SK-N-SH (cell line): ENCODE data around the gene ANK3. TPM values are rescaled to one million over a fixed set of nuclear protein-coding genes. Genes with fewer than 3 reads are reported as not detected.

Experiments
- CTCF ChIA-PET: fragments of 300-600, 350-600 bp; formaldehyde crosslinking; extraction: SDS; loops from one replicate; lab custom pipeline; 2021; lab: Yijun Ruan, JAX
- POLR2A ChIA-PET: fragments of 350-600 bp; sonication (Branson Sonifier 250); formaldehyde crosslinking; extraction: SDS; loops from one replicate; lab custom pipeline; 2020; ENCODE audit warnings: antibody characterized with exemption, inconsistent platforms; lab: Yijun Ruan, JAX
- DNase-seq: peaks from one replicate; pipeline ENCODE4 v3.0.0; 2012
- H2AFZ ChIP-seq: fragments of 200-600 bp; sonication (generic); 2 replicates; pipeline ENCODE4 v1.8.1; 2016; ENCODE audit warnings: antibody characterized with exemption, mild to moderate bottlenecking, low read depth
- H3F3A ChIP-seq: fragments of 200-600 bp; sonication (generic); replicated peaks from 2 replicates; pipeline ENCODE3; 2016; ENCODE audit warnings: antibody characterized with exemption, mild to moderate bottlenecking; ENCODE audit not compliant: insufficient read depth
- H3K27ac ChIP-seq, 2 experiments: fragments of 200-500 bp in 1 of 2; fragments of 200-600 bp in 1 of 2; sonication (Bioruptor generic) in 1 of 2; sonication (generic), shearing (Covaris generic) in 1 of 2; 2 replicates each; pipeline versions ENCODE4 v1.5.1 to v1.6.1; 2014 to 2016; ENCODE audit warnings: low read depth in 2 of 2, inconsistent platforms in 1 of 2, low read length in 1 of 2, mild to moderate bottlenecking in 1 of 2, mixed read lengths in 1 of 2
- H3K27me3 ChIP-seq: fragments of 200-600 bp; sonication (generic), shearing (Covaris generic); 2 replicates; pipeline ENCODE4 v1.6.1; 2016; ENCODE audit warnings: mixed run types; ENCODE audit not compliant: insufficient read depth
- H3K36me3 ChIP-seq, 2 experiments: fragments of 200-500 bp in 1 of 2; fragments of 200-600 bp in 1 of 2; sonication (Bioruptor generic) in 1 of 2; sonication (generic) in 1 of 2; replicated peaks in 1 of 2; 2 replicates each; pipeline versions ENCODE3 to v1.5.1; 2014 to 2016; ENCODE audit warnings: low read length in 1 of 2, mild to moderate bottlenecking in 1 of 2; ENCODE audit not compliant: insufficient read depth in 2 of 2, control insufficient read depth in 1 of 2
- H3K4me1 ChIP-seq, 2 experiments: fragments of 200-500 bp in 1 of 2; fragments of 200-600 bp in 1 of 2; sonication (Bioruptor generic) in 1 of 2; sonication (generic), shearing (Covaris generic) in 1 of 2; 2 replicates each; pipeline versions ENCODE4 v1.5.1 to v1.6.1; 2014 to 2016; ENCODE audit warnings: low read depth in 1 of 2, low read length in 1 of 2, mixed run types in 1 of 2; ENCODE audit not compliant: insufficient read depth in 2 of 2, control insufficient read depth in 1 of 2
- H3K4me2 ChIP-seq: fragments of 200-600 bp; sonication (generic), shearing (Covaris generic); 2 replicates; pipeline ENCODE4 v1.6.1; 2017; ENCODE audit warnings: mixed run types
- H3K4me3 ChIP-seq, 2 experiments: fragments of 200-500 bp in 1 of 2; fragments of 200-600 bp in 1 of 2; sonication (Bioruptor generic) in 1 of 2; sonication (generic), shearing (Covaris generic) in 1 of 2; 2 replicates each; pipeline versions ENCODE4 v1.5.1 to v1.8.1; 2014 to 2016; ENCODE audit warnings: low read depth in 2 of 2, inconsistent platforms in 1 of 2, low read length in 1 of 2, mild to moderate bottlenecking in 1 of 2, mixed read lengths in 1 of 2, moderate library complexity in 1 of 2
- H3K79me2 ChIP-seq: fragments of 200-600 bp; sonication (generic); 2 replicates; pipeline ENCODE4 v1.8.1; 2017; ENCODE audit warnings: mild to moderate bottlenecking; ENCODE audit not compliant: insufficient read depth
- H3K9ac ChIP-seq: fragments of 200-600 bp; sonication (generic); 2 replicates; pipeline ENCODE4 v1.6.1; 2017; ENCODE audit warnings: mixed run types
- H3K9me2 ChIP-seq: fragments of 200-600 bp; sonication (generic); 2 replicates; pipeline ENCODE4 v1.6.1; 2017; ENCODE audit warnings: mixed run types
- H3K9me3 ChIP-seq: fragments of 200-600 bp; sonication (generic); 2 replicates; pipeline ENCODE4 v1.6.1; 2017; ENCODE audit warnings: mixed run types, mild to moderate bottlenecking, moderate library complexity
- H4K20me1 ChIP-seq: fragments of 200-600 bp; sonication (generic); 2 replicates; pipeline ENCODE4 v1.6.1; 2017; ENCODE audit warnings: mild to moderate bottlenecking, mixed run types; ENCODE audit not compliant: insufficient read depth
- CHD2 ChIP-seq: fragments of 150-350 bp; IDR thresholded peaks from 2 replicates; pipeline ENCODE4 v1.6.1; 2018; ENCODE audit warnings: low read length; ENCODE audit not compliant: partially characterized antibody
- EP300 ChIP-seq, 2 experiments: IDR thresholded peaks; 2 replicates each; pipeline versions ENCODE4 v1.4.0 to v1.6.1; 2012; ENCODE audit warnings: borderline replicate concordance in 1 of 2, low read depth in 1 of 2, low read length in 1 of 2
- EZH2phosphoT487 ChIP-seq: fragments of 200-600 bp; sonication (generic); IDR thresholded peaks from 2 replicates; pipeline ENCODE4 v1.6.1; 2017; ENCODE audit warnings: low read depth, mixed run types, mild to moderate bottlenecking, antibody characterized with exemption, moderate library complexity, borderline replicate concordance
- GATA2 ChIP-seq: sonication (generic); formaldehyde crosslinking; IDR thresholded peaks from 2 replicates; pipeline ENCODE4 v1.5.0; 2020; ENCODE audit warnings: mild to moderate bottlenecking, missing genetic modification reagents
- JUND ChIP-seq: IDR thresholded peaks from 2 replicates; pipeline ENCODE4 v1.4.0; 2012
- MEF2A ChIP-seq: IDR thresholded peaks from 2 replicates; pipeline ENCODE4 v1.4.0; 2012; ENCODE audit warnings: low read depth, borderline replicate concordance
- MXI1 ChIP-seq: IDR thresholded peaks from 2 replicates; pipeline ENCODE4 v1.6.1; 2012; ENCODE audit warnings: mild to moderate bottlenecking, low read depth, low read length, improper control_type of control experiment
- NRF1 ChIP-seq: IDR thresholded peaks from 2 replicates; pipeline ENCODE4 v1.6.1; 2012; ENCODE audit warnings: low read depth, mild to moderate bottlenecking, low read length
- RAD21 ChIP-seq: IDR thresholded peaks from 2 replicates; pipeline ENCODE4 v1.6.1; 2012; ENCODE audit warnings: mild to moderate bottlenecking, low read length
- RCOR1 ChIP-seq: fragments of 150-350 bp; IDR thresholded peaks from 2 replicates; pipeline ENCODE4 v1.6.1; 2017; ENCODE audit warnings: antibody characterized with exemption, low read length
- RXRA ChIP-seq: IDR thresholded peaks from 2 replicates; pipeline ENCODE4 v1.4.0; 2012; ENCODE audit warnings: low read depth, mild to moderate bottlenecking, borderline replicate concordance
- SMC3 ChIP-seq: IDR thresholded peaks from 2 replicates; pipeline ENCODE4 v1.6.1; 2012; ENCODE audit warnings: low read depth, low read length, improper control_type of control experiment
- TAF1 ChIP-seq: IDR thresholded peaks from 2 replicates; pipeline ENCODE4 v1.6.1; 2012; ENCODE audit warnings: low read depth, mild to moderate bottlenecking, low read length, moderate library complexity, borderline replicate concordance
- TEAD4 ChIP-seq: IDR thresholded peaks from 2 replicates; pipeline ENCODE4 v1.4.0; 2012; ENCODE audit warnings: mild to moderate bottlenecking, borderline replicate concordance; ENCODE audit not compliant: insufficient read depth
- USF2 ChIP-seq: fragments of 150-350 bp; IDR thresholded peaks from 2 replicates; pipeline ENCODE4 v1.6.1; 2017; ENCODE audit warnings: antibody characterized with exemption, low read length, low read depth, borderline replicate concordance
- YY1 ChIP-seq: IDR thresholded peaks from 2 replicates; pipeline ENCODE4 v1.4.0; 2012; ENCODE audit warnings: low read depth, mild to moderate bottlenecking
- WGBS: methylation state at CpG from one replicate; pipeline ENCODE4 v1.1.6; 2017; ENCODE audit warnings: low lambda C conversion rate; 5-methylcytosine and 5-hydroxymethylcytosine counted together
- polyA plus RNA-seq, 3 experiments: library from polyadenylated mRNA; depleted of rRNA; stranded (reverse); fragments of >200 nt; gene quantifications; 2 replicates each; pipeline ENCODE4 v1.2.3, GENCODE V29; 2012
- TF ChIP-seq, protein P1 (sequence below): IDR thresholded peaks from 2 replicates; pipeline ENCODE4; 2012
- TF ChIP-seq, protein P2 (sequence below): fragments of 200-600 bp; sonication (generic); IDR thresholded peaks from 2 replicates; pipeline ENCODE4 v1.6.1; 2017; ENCODE audit warnings: antibody characterized with exemption, mild to moderate bottlenecking, moderate library complexity
- TF ChIP-seq, protein P3 (sequence below): IDR thresholded peaks from 2 replicates; pipeline ENCODE4 v1.6.1; 2012; ENCODE audit warnings: mild to moderate bottlenecking, low read depth, low read length, moderate library complexity

ANK3 gene
- polyA plus RNA-seq, 1 of the 3 experiments (the other 2 are of a cell fraction), result 10.0 TPM

- H3K79me2 ChIP-seq, result no peaks in the 10 kb centered on the region
- POLR2A ChIA-PET, result no interaction called here
- no peaks in the 10 kb centered on the region for H3K36me3 ChIP-seq
- WGBS, result 71% methylated on average over 5 of the region's 5 CpGs
- no peak overlapping the region for H2AFZ ChIP-seq
- no peak for DNase-seq
- H3K9ac ChIP-seq, result no peak overlapping the region
- peak overlapping the region; percentile 11 to 34; a peak in 3 of 4 replicates for H3K27ac ChIP-seq
- peaks cover 44% of the 10 kb centered on the region for H3F3A ChIP-seq
- H3K4me2 ChIP-seq, result no peak overlapping the region
- H4K20me1 ChIP-seq, result no peaks in the 10 kb centered on the region
- H3K9me2 ChIP-seq, result no peaks in the 10 kb centered on the region
- no peak overlapping the region for H3K4me3 ChIP-seq
- no peaks in the 10 kb centered on the region for H3K27me3 ChIP-seq
- H3K4me1 ChIP-seq, result peaks cover 28 to 40% of the 10 kb centered on the region in 2 experiments
- TF ChIP-seq EP300 (IDR thresholded peaks at IDR 0.05; ENCODE audit: borderline replicate concordance in 1 of 2, low read depth in 1 of 2, low read length in 1 of 2) (peak in 1 of 2 experiments; percentile 62; a peak in 2 of 4 replicates), TAF1 (no peak), RCOR1 (peak; percentile 44; the same call in 1 of the 2 replicates)
- CTCF ChIA-PET, result no interaction called here
- no peaks in the 10 kb centered on the region for H3K9me3 ChIP-seq
These were observed 31.6 kb upstream of the ANK3 start for GRCh38 chr10:60420991-60421894.

DNA sequence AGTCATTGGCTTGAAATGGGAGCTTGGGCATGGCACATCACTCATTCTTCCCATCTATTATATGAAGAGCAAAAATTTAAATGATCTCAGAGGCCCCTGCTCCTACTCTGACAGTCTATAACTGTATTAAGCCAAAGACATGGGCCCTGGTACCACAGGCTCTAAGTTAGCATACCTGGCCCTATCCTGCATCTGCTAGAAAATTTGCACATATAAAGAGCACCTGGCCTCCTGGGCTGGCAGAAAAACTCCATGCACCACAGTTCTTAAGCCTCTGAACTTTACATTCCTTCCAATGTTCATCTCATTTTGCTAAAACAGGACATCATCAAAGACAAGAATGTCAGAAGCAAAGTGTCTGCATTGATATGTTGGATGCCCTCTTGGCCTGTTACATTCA, 29.6 kb upstream of the ANK3 start:
- no peak overlapping the region for H3K27ac ChIP-seq
- CTCF ChIA-PET, result interaction anchor here (1.0 kb wide), 1 partner anchor 16 kb away, joined by 3 read pairs; no protein-coding TSS in a partner anchor
- POLR2A ChIA-PET, result interaction anchor here (1.0 kb wide), 1 partner anchor 148 kb away, joined by 4 read pairs; no protein-coding TSS in a partner anchor
- peaks cover 36 to 38% of the 10 kb centered on the region in 2 experiments for H3K4me1 ChIP-seq
- no peaks in the 10 kb centered on the region for H3K27me3 ChIP-seq
- H3K36me3 ChIP-seq, result no peaks in the 10 kb centered on the region
- DNase-seq, result no peak
- H3F3A ChIP-seq, result peaks cover 37% of the 10 kb centered on the region
- H2AFZ ChIP-seq, result no peak overlapping the region
- no peaks in the 10 kb centered on the region for H4K20me1 ChIP-seq
- H3K4me3 ChIP-seq, result no peak overlapping the region
- H3K4me2 ChIP-seq, result no peak overlapping the region
- no peaks in the 10 kb centered on the region for H3K79me2 ChIP-seq
- no peak overlapping the region for H3K9ac ChIP-seq
- H3K9me2 ChIP-seq, result no peaks in the 10 kb centered on the region
- H3K9me3 ChIP-seq, result no peaks in the 10 kb centered on the region
- TF ChIP-seq YY1 (no peak), JUND (no peak), RAD21 (no peak), MEF2A (no peak), RXRA (no peak), NRF1 (no peak), USF2 (no peak), TAF1 (no peak), GATA2 (CRISPR knock-in tag) (no peak), TEAD4 (no peak), CHD2 (no peak), MXI1 (no peak), SMC3 (no peak), EZH2phosphoT487 (no peak), RCOR1 (no peak)
- TF ChIP-seq, protein P1, sequence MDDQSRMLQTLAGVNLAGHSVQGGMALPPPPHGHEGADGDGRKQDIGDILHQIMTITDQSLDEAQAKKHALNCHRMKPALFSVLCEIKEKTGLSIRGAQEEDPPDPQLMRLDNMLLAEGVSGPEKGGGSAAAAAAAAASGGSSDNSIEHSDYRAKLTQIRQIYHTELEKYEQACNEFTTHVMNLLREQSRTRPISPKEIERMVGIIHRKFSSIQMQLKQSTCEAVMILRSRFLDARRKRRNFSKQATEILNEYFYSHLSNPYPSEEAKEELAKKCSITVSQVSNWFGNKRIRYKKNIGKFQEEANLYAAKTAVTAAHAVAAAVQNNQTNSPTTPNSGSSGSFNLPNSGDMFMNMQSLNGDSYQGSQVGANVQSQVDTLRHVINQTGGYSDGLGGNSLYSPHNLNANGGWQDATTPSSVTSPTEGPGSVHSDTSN, result no peak
- TF ChIP-seq, protein P2, sequence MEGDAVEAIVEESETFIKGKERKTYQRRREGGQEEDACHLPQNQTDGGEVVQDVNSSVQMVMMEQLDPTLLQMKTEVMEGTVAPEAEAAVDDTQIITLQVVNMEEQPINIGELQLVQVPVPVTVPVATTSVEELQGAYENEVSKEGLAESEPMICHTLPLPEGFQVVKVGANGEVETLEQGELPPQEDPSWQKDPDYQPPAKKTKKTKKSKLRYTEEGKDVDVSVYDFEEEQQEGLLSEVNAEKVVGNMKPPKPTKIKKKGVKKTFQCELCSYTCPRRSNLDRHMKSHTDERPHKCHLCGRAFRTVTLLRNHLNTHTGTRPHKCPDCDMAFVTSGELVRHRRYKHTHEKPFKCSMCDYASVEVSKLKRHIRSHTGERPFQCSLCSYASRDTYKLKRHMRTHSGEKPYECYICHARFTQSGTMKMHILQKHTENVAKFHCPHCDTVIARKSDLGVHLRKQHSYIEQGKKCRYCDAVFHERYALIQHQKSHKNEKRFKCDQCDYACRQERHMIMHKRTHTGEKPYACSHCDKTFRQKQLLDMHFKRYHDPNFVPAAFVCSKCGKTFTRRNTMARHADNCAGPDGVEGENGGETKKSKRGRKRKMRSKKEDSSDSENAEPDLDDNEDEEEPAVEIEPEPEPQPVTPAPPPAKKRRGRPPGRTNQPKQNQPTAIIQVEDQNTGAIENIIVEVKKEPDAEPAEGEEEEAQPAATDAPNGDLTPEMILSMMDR, result no peak
- TF ChIP-seq, protein P3, sequence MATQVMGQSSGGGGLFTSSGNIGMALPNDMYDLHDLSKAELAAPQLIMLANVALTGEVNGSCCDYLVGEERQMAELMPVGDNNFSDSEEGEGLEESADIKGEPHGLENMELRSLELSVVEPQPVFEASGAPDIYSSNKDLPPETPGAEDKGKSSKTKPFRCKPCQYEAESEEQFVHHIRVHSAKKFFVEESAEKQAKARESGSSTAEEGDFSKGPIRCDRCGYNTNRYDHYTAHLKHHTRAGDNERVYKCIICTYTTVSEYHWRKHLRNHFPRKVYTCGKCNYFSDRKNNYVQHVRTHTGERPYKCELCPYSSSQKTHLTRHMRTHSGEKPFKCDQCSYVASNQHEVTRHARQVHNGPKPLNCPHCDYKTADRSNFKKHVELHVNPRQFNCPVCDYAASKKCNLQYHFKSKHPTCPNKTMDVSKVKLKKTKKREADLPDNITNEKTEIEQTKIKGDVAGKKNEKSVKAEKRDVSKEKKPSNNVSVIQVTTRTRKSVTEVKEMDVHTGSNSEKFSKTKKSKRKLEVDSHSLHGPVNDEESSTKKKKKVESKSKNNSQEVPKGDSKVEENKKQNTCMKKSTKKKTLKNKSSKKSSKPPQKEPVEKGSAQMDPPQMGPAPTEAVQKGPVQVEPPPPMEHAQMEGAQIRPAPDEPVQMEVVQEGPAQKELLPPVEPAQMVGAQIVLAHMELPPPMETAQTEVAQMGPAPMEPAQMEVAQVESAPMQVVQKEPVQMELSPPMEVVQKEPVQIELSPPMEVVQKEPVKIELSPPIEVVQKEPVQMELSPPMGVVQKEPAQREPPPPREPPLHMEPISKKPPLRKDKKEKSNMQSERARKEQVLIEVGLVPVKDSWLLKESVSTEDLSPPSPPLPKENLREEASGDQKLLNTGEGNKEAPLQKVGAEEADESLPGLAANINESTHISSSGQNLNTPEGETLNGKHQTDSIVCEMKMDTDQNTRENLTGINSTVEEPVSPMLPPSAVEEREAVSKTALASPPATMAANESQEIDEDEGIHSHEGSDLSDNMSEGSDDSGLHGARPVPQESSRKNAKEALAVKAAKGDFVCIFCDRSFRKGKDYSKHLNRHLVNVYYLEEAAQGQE, result no peak
